ENCODE data around the gene CTNNA2. TPM values are rescaled to one million over a fixed set of nuclear protein-coding genes. Genes with fewer than 3 reads are reported as not detected.

The CTNNA2 gene
- total and polyA plus RNA-seq, 12 donors: 0.12 to 5.0 (median 1.4) TPM; not detected in 1

DNA sequence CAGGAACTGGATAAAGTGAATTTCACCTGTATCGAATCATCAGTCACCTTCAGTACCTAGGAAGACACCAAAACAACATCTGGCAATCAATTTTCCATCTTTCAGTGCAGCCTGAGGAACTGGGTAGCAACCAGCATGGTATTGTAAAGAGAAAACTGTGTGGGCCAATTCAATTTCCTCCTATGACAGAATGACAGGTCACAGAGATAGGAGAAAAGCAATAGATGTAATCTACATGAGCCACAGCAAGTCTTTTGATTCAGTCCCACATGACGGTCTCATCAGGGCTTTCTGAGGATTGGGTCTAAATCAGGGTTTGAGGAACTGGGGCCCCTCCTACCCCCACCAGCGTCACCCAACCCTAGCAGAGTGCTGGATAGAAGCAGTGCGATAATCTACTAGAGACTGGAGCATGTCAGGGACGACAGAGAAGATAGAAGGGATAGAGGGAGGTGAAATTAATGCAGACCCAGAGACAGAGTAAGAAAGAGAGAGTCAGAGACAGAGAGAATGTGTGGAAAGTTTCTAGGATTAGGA is 523.0 kb downstream of the CTNNA2 start:
- no peaks in the 10 kb centered on the region for H3K4me1 ChIP-seq (replicated peaks in 1 of 2)
- no peak overlapping the region for H3K27ac ChIP-seq
- H3K27me3 ChIP-seq: no peaks in the 10 kb centered on the region
- no peak for TF ChIP-seq POLR2A (IDR thresholded peaks at IDR 0.05)
- TF ChIP-seq, protein P1, sequence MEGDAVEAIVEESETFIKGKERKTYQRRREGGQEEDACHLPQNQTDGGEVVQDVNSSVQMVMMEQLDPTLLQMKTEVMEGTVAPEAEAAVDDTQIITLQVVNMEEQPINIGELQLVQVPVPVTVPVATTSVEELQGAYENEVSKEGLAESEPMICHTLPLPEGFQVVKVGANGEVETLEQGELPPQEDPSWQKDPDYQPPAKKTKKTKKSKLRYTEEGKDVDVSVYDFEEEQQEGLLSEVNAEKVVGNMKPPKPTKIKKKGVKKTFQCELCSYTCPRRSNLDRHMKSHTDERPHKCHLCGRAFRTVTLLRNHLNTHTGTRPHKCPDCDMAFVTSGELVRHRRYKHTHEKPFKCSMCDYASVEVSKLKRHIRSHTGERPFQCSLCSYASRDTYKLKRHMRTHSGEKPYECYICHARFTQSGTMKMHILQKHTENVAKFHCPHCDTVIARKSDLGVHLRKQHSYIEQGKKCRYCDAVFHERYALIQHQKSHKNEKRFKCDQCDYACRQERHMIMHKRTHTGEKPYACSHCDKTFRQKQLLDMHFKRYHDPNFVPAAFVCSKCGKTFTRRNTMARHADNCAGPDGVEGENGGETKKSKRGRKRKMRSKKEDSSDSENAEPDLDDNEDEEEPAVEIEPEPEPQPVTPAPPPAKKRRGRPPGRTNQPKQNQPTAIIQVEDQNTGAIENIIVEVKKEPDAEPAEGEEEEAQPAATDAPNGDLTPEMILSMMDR (IDR thresholded peaks at IDR 0.05): no peak
- DNase-seq: peak in 1 of 7 donors; percentile 79
- intact Hi-C loops (cut with DNase I): no loop called here
- H3K9me3 ChIP-seq (replicated peaks in 1 of 3): no peaks in the 10 kb centered on the region
- 64 to 72% (median 69%) methylated on average over 5 of the region's 5 CpGs for WGBS, 4 donors
- H3K4me3 ChIP-seq: no peak overlapping the region
- no peaks in the 10 kb centered on the region for H3K36me3 ChIP-seq (replicated peaks in 1 of 2)

DNA sequence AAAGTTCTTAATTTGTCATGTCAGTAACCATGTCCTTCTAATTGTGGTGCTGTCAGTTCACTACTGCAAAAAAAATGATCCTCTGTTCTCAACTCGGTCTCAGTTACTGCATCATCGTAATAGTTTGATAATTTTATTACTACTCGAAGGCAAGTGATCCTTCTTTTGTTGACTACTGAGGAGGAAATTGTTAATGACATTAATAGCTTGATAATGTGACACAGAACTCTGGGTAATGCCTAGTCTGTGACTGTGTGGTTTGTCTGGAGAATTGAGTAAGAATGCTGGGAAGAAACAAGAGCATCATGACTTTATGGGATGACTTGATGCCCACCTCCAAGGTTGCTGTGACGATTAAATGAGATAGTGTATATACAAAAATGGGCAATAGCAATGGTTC is 524.5 kb downstream of the CTNNA2 start:
- intact Hi-C loops (cut with DNase I): no loop called here
- TF ChIP-seq, protein P1 (IDR thresholded peaks at IDR 0.05): no peak
- no peak for TF ChIP-seq POLR2A (IDR thresholded peaks at IDR 0.05)
- Histone ChIP-seq H3K27ac (no peak overlapping the region), H3K27me3 (no peaks in the 10 kb centered on the region), H3K4me1 (replicated peaks in 1 of 2) (no peaks in the 10 kb centered on the region), H3K36me3 (replicated peaks in 1 of 2) (no peaks in the 10 kb centered on the region), H3K4me3 (no peak overlapping the region), H3K9me3 (replicated peaks in 1 of 3) (no peaks in the 10 kb centered on the region)
- no peak for DNase-seq
- WGBS, 4 donors: 66 to 82% (median 76%) methylated on average over 4 of the region's 4 CpGs

DNA sequence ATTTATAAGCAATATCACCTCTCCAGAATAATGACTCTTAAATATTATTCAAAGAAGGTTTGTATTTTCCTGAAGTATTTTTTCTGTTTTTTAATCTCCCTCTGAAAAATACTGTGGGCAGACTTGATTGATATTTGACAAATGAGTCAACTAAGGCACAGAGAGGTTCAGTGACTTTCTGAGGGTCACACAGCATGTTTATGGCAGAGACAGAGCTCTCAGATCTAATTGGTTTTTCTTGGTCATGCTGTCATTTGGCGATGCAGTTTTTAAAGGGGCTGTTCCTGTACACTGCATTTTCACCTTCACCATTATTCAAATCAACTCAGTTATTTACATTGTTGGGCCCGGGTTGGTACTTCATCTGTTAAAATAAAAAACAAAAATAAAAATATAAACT is 527.4 kb downstream of the CTNNA2 start:
- H3K27me3 ChIP-seq: no peaks in the 10 kb centered on the region
- TF ChIP-seq, protein P1 (IDR thresholded peaks at IDR 0.05): no peak
- TF ChIP-seq POLR2A (IDR thresholded peaks at IDR 0.05): no peak
- 75 to 88% (median 79%) methylated on average over 2 of the region's 2 CpGs for WGBS, 4 donors
- DNase-seq: no peak
- intact Hi-C loops (cut with DNase I): no loop called here
- no peaks in the 10 kb centered on the region for H3K9me3 ChIP-seq (replicated peaks in 1 of 3)
- H3K27ac ChIP-seq: no peak overlapping the region
- no peaks in the 10 kb centered on the region for H3K36me3 ChIP-seq (replicated peaks in 1 of 2)
- no peaks in the 10 kb centered on the region for H3K4me1 ChIP-seq (replicated peaks in 1 of 2)
- H3K4me3 ChIP-seq: no peak overlapping the region

DNA sequence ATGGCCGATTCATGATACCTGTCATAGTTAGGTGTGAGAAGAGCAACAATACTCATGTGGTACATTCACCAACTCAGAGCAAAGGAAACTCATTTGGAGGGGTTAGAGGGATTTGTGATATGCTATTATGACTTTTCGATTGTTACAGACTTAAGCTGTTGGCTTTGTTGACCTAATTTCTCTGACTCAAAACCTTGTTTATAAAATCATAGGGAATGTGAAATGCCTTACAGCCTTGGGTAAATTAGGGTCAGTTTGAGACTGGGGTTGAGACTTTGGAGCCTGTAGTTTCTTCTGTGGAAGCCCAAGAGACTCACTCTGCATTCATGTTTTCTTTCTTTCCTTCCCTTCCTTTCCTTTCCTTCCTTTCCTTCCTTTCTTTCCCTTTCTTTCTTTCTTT is 529.8 kb downstream of the CTNNA2 start:
- H3K36me3 ChIP-seq (replicated peaks in 1 of 2): no peaks in the 10 kb centered on the region
- no peak for DNase-seq
- H3K27ac ChIP-seq: no peak overlapping the region
- H3K27me3 ChIP-seq: no peaks in the 10 kb centered on the region
- TF ChIP-seq, protein P1 (IDR thresholded peaks at IDR 0.05): no peak
- TF ChIP-seq POLR2A (IDR thresholded peaks at IDR 0.05): no peak
- no peak overlapping the region for H3K4me3 ChIP-seq
- WGBS, 4 donors: 70 to 81% (median 77%) methylated on average over 2 of the region's 2 CpGs
- H3K4me1 ChIP-seq (replicated peaks in 1 of 2): no peaks in the 10 kb centered on the region
- H3K9me3 ChIP-seq (replicated peaks in 1 of 3): no peaks in the 10 kb centered on the region
- intact Hi-C loops (cut with DNase I): no loop called here
